HCT116 (cell line): Measurements from ENCODE around the gene KIAA2012. TPM values are rescaled to one million over a fixed set of nuclear protein-coding genes. Genes with fewer than 3 reads are reported as not detected.
A peak's percentile ranks its signal among the peaks of the same experiment; 100 is the strongest.

Experiments used
- ATAC-seq: fragments of 200-7000 bp; cut with Tn5 transposase; 2 replicates; pipeline ENCODE4 v1.9.1; 2020; ENCODE audit warnings: mild to moderate bottlenecking, moderate library complexity
- BruUV-seq: library from RNA; stranded (reverse); fragments of 400-500 nt; replicated peaks from 2 replicates; lab custom pipeline; 2021; lab: Mats Ljungman, UMichigan
- CTCF ChIA-PET: fragments of 300-600 bp; sonication (Branson Sonifier 250); formaldehyde crosslinking; loops from one replicate; lab custom pipeline; 2021; ENCODE audit warnings: antibody characterized with exemption; lab: Charles Lee
- POLR2A ChIA-PET: fragments of 300-600, 350-600 bp; sonication (Branson Sonifier 250); formaldehyde crosslinking; loops from one replicate; lab custom pipeline; 2021; ENCODE audit warnings: antibody characterized with exemption; lab: Charles Lee
- RAD21 ChIA-PET, 2 experiments: fragments of 300-600 bp; sonication (Branson Sonifier 250); formaldehyde crosslinking; loops; one replicate each; lab custom pipeline; 2023; ENCODE audit warnings: low total read pairs in 2 of 2; ENCODE audit not compliant: uncharacterized antibody in 2 of 2, unreplicated experiment in 2 of 2, low non-redundant PET in 1 of 2; lab: Charles Lee
- DNase-seq: peaks from one replicate; pipeline ENCODE4 v3.0.0-alpha.2; 2010; ENCODE audit warnings: low read depth, low spot score
- H2AFZ ChIP-seq: fragments of 200-600 bp; shearing (Covaris generic), sonication (generic); 2 replicates; pipeline ENCODE4 v1.6.1; 2017; ENCODE audit warnings: low read depth, mixed run types, mixed read lengths, antibody characterized with exemption, low read length; ENCODE audit not compliant: poor library complexity, severe bottlenecking
- H3K27ac ChIP-seq: 2 replicates; pipeline ENCODE4 v1.5.1; 2012; ENCODE audit warnings: low read depth, low read length
- H3K27me3 ChIP-seq: fragments of 200-600 bp; sonication (generic); 2 replicates; pipeline ENCODE4 v1.6.1; 2016; ENCODE audit warnings: mixed run types, low read length, mixed read lengths; ENCODE audit not compliant: insufficient read depth
- H3K36me3 ChIP-seq, 2 experiments: fragments of 200-500 bp in 1 of 2; fragments of 200-600 bp in 1 of 2; sonication (Bioruptor generic) in 1 of 2; sonication (generic) in 1 of 2; 2 replicates each; pipeline versions ENCODE4 v1.5.1 to v1.6.1; 2014 to 2016; ENCODE audit warnings: low read length in 2 of 2, inconsistent platforms in 1 of 2, mixed read lengths in 1 of 2, mixed run types in 1 of 2; ENCODE audit not compliant: insufficient read depth in 2 of 2, control insufficient read depth in 1 of 2
- H3K4me1 ChIP-seq, 2 experiments: fragments of 200-600 bp in 1 of 2; sonication (generic) in 1 of 2; 2 replicates each; pipeline versions ENCODE4 v1.5.1 to v1.6.1; 2012 to 2017; ENCODE audit warnings: low read length in 2 of 2, inconsistent platforms in 1 of 2, mild to moderate bottlenecking in 1 of 2, mixed read lengths in 1 of 2, mixed run types in 1 of 2, moderate library complexity in 1 of 2; ENCODE audit not compliant: insufficient read depth in 2 of 2, control insufficient read depth in 1 of 2
- H3K4me2 ChIP-seq: fragments of 200-600 bp; sonication (generic); 2 replicates; pipeline ENCODE4 v1.6.1; 2017; ENCODE audit warnings: mixed run types, low read length, mixed read lengths
- H3K4me3 ChIP-seq, 2 experiments: fragments of 200-600 bp in 1 of 2; sonication (generic) in 1 of 2; replicated peaks in 1 of 2; 2 replicates each; pipeline ENCODE4 v1.5.1; 2011 to 2016; ENCODE audit warnings: low read length in 2 of 2, control low read depth in 1 of 2, low read depth in 1 of 2, mild to moderate bottlenecking in 1 of 2, mixed read lengths in 1 of 2, mixed run types in 1 of 2
- H3K79me2 ChIP-seq: fragments of 200-600 bp; sonication (generic); 2 replicates; pipeline ENCODE4 v1.6.1; 2017; ENCODE audit warnings: mild to moderate bottlenecking, mixed run types, low read length, moderate library complexity, mixed read lengths; ENCODE audit not compliant: insufficient read depth
- H3K9ac ChIP-seq: fragments of 200-600 bp; sonication (generic); 2 replicates; pipeline ENCODE4 v1.6.1; 2016; ENCODE audit warnings: low read length, mixed read lengths
- H3K9me2 ChIP-seq: fragments of 200-600 bp; sonication (generic), shearing (Covaris generic); 2 replicates; pipeline ENCODE4 v1.6.1; 2017; ENCODE audit warnings: mixed run types, mild to moderate bottlenecking, moderate library complexity; ENCODE audit not compliant: insufficient read depth
- H3K9me3 ChIP-seq, 2 experiments: fragments of 200-500 bp in 1 of 2; fragments of 200-600 bp in 1 of 2; sonication (Bioruptor generic) in 1 of 2; sonication (generic) in 1 of 2; 2 replicates each; pipeline ENCODE4 v1.6.1; 2014 to 2017; ENCODE audit warnings: low read length in 2 of 2, mixed read lengths in 2 of 2, inconsistent platforms in 1 of 2, low read depth in 1 of 2, mild to moderate bottlenecking in 1 of 2, mixed run types in 1 of 2, moderate library complexity in 1 of 2; ENCODE audit not compliant: control insufficient read depth in 1 of 2, insufficient read depth in 1 of 2
- H4K20me1 ChIP-seq: fragments of 200-600 bp; sonication (generic), shearing (Covaris generic); 2 replicates; pipeline ENCODE4 v1.6.1; 2017; ENCODE audit warnings: mixed run types, mild to moderate bottlenecking, moderate library complexity; ENCODE audit not compliant: insufficient read depth
- ATF3 ChIP-seq: IDR thresholded peaks from 2 replicates; pipeline ENCODE4 v1.6.1; 2012
- CTCF ChIP-seq, 3 experiments: fragments of 200-600 bp in 1 of 3; sonication (generic) in 1 of 3; IDR thresholded peaks in 2 of 3; conservative IDR thresholded peaks in 1 of 3; 2 replicates each; pipeline ENCODE4 v1.5.1; 2012 to 2017; ENCODE audit warnings: low read depth in 2 of 3, low read length in 2 of 3, antibody characterized with exemption in 1 of 3, borderline replicate concordance in 1 of 3, control low read depth in 1 of 3, mild to moderate bottlenecking in 1 of 3, mixed read lengths in 1 of 3, mixed run types in 1 of 3, moderate library complexity in 1 of 3; ENCODE audit not compliant: insufficient read depth in 1 of 3
- EGR1 ChIP-seq: IDR thresholded peaks from 2 replicates; pipeline ENCODE4 v1.6.1; 2012; ENCODE audit warnings: low read depth
- FOSL1 ChIP-seq: IDR thresholded peaks from 2 replicates; pipeline ENCODE4 v1.6.1; 2012; ENCODE audit warnings: low read depth
- MAX ChIP-seq: IDR thresholded peaks from 2 replicates; pipeline ENCODE4 v1.6.1; 2012
- POLR2A ChIP-seq: IDR thresholded peaks from 2 replicates; pipeline ENCODE4 v1.7.0; 2011; ENCODE audit warnings: borderline replicate concordance; ENCODE audit not compliant: insufficient read depth, insufficient read length; ENCODE audit errors: extremely low read depth
- POLR2AphosphoS5 ChIP-seq: IDR thresholded peaks from 2 replicates; pipeline ENCODE4 v1.6.1; 2011; ENCODE audit warnings: mild to moderate bottlenecking, low read depth, low read length, moderate library complexity
- RAD21 ChIP-seq: IDR thresholded peaks from 2 replicates; pipeline ENCODE4 v1.6.1; 2012; ENCODE audit warnings: low read depth, mild to moderate bottlenecking
- REST ChIP-seq: IDR thresholded peaks from 2 replicates; pipeline ENCODE4 v1.6.1; 2012; ENCODE audit warnings: low read depth
- SIN3A ChIP-seq: IDR thresholded peaks from 2 replicates; pipeline ENCODE4 v1.6.1; 2012; ENCODE audit warnings: low read depth
- SP1 ChIP-seq: IDR thresholded peaks from 2 replicates; pipeline ENCODE4 v1.6.1; 2012; ENCODE audit warnings: low read depth
- SRF ChIP-seq: IDR thresholded peaks from 2 replicates; pipeline ENCODE4 v1.6.1; 2012; ENCODE audit warnings: low read depth
- ZNF274 ChIP-seq: fragments of 200-500 bp; sonication (Bioruptor generic); IDR thresholded peaks from 2 replicates; pipeline ENCODE4 v1.6.1; 2014; ENCODE audit warnings: mild to moderate bottlenecking, low read depth, low read length, inconsistent platforms
- intact Hi-C: fragments of 100-400 bp; cut with micrococcal nuclease; formaldehyde crosslinking; loops from 2 replicates; pipeline ENCODE4 v1.10.0; 2022
- total RNA-seq: library from RNA; stranded (reverse); gene quantifications from one replicate; pipeline ENCODE4 v1.2.1, GENCODE V29; 2021; ENCODE audit not compliant: unreplicated experiment

KIAA2012 gene
- total RNA-seq, 1 experiment from 2014 or later, result not detected

DNA sequence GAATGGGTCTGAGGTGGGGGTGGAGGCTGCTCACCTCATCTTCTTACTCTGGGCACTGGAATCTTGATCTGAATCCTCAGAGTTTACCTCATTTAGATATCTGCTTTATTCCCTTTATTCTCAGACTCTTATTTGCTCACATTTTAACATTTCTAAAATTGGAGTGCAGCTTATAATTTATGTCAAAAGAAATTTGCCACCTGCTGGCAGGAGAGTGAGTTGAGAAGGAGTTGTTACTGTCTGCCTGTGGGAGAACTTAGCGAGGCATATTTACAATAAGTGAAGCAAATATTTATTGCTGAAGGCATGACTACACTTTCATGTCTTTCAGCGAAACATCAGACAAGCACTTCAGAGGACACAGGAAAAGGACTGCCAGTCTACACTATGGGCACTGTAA, 16.4 kb upstream of the KIAA2012 start:
- no peak overlapping the region for H3K9ac ChIP-seq
- no peak overlapping the region for H3K4me2 ChIP-seq
- DNase-seq (no peak), ATAC-seq (peak; percentile 67; the same call in 1 of the 2 replicates)
- no peak overlapping the region for H3K4me3 ChIP-seq
- RAD21 ChIA-PET, result interaction anchor here in 1 of 2 experiments (0.6 kb wide), 1 partner anchor 196 kb away, joined by 3 read pairs; no protein-coding TSS in a partner anchor
- H2AFZ ChIP-seq, result no peak overlapping the region
- POLR2A ChIA-PET, result no interaction called here
- H3K9me2 ChIP-seq, result no peaks in the 10 kb centered on the region
- no peaks in the 10 kb centered on the region for H4K20me1 ChIP-seq
- CTCF ChIA-PET, result interaction anchor here (0.6 to 1.5 kb wide), 3 partner anchors 10 to 196 kb away, joined by 3 to 10 read pairs (median 5); no protein-coding TSS in a partner anchor
- H3K36me3 ChIP-seq, result no peaks in the 10 kb centered on the region
- peaks cover 4% of the 10 kb centered on the region; the same call in 1 of the 2 replicates for H3K27me3 ChIP-seq
- H3K79me2 ChIP-seq, result no peaks in the 10 kb centered on the region
- no peaks in the 10 kb centered on the region for H3K4me1 ChIP-seq
- no peak overlapping the region for H3K27ac ChIP-seq
- BruUV-seq, result no TSS peak
- TF ChIP-seq ATF3 (no peak), ZNF274 (no peak), REST (no peak), FOSL1 (no peak), POLR2AphosphoS5 (no peak), MAX (no peak), RAD21 (peak; percentile 55), POLR2A (no peak), SRF (no peak), SP1 (no peak), SIN3A (no peak), EGR1 (no peak), CTCF (IDR thresholded peaks at IDR 0.05 in 2 of 3, conservative IDR thresholded peaks at IDR 0.05 in 1 of 3; ENCODE audit: borderline replicate concordance in 1 of 3, insufficient read depth in 1 of 3, low read depth in 2 of 3, low read length in 2 of 3) (peak; percentile 35 to 48 (median 42); a peak in 4 of 6 replicates)
- H3K9me3 ChIP-seq, result no peaks in the 10 kb centered on the region
- intact Hi-C loops, result loop anchor here (2.0 to 10.0 kb wide), 2 partner anchors 196 to 262 kb away; no protein-coding TSS in a partner anchor
